Rectal smooth muscle tissue (tissue), 1 donor: Measurements from ENCODE around the gene MYOZ3.

Source experiments
- H3K27ac ChIP-seq: one replicate; pipeline ENCODE4 v1.7.0; 2013; ENCODE audit warnings: low read depth, low read length, inconsistent platforms
- H3K27me3 ChIP-seq: one replicate; pipeline ENCODE4 v1.7.0; 2013; ENCODE audit warnings: low read length; ENCODE audit not compliant: control insufficient read depth, insufficient read depth
- H3K36me3 ChIP-seq: one replicate; pipeline ENCODE4 v1.7.0; 2013; ENCODE audit warnings: low read length; ENCODE audit not compliant: control insufficient read depth, insufficient read depth
- H3K4me1 ChIP-seq: one replicate; pipeline ENCODE4 v1.7.0; 2013; ENCODE audit warnings: low read length; ENCODE audit not compliant: control insufficient read depth, insufficient read depth
- H3K4me3 ChIP-seq: one replicate; pipeline ENCODE4 v1.7.0; 2013; ENCODE audit warnings: low read length
- H3K9ac ChIP-seq: one replicate; pipeline ENCODE4 v1.7.0; 2013; ENCODE audit warnings: low read length

The MYOZ3 gene

DNA sequence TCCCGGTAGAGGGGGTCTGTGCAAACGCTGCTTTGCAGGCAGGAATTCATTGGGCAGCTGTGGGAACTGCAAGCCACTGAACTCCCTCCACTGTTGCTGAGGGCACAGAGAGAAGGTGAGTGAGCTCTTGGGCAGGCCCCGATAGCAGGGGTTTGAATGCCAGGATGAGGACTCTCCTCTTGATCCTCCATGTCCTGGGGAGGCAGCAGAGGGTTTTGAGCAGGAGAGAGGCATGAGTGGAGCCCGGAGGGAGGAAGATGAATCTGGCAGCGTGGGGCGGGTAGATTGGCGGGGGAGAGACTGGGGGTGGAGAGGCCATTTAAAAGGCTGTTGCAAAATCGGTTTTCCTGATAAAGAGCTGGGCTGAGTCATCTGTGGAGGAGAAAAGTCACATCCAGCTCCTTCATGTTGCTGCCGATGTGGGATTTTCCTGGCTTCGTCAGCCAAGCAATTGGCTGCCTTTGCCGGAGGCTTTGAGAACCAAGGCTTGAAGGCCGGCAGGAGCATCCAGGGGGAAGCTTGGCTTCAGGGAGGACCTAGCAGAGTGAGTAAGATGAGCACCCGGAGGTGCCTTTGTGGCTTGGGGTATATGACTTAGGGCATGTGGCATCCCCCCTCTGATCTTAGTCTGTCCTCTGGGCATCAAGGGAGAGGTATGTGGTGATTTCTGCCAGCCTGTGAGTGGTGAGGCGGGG lies 20.6 kb upstream of the MYOZ3 start, which contains the start of gene SYNPO:
TSS of gene SYNPO (plus strand) at position 350 of the 695 bp plus-strand sequence. CDS start 7,616 bp downstream, outside the sequence.
- no peak within 1 kb of the TSS for H3K9ac ChIP-seq
- H3K36me3 ChIP-seq: no peaks in the 10 kb centered on the region
- peaks cover 42% of the 10 kb centered on the region for H3K4me1 ChIP-seq
- H3K27ac ChIP-seq: peak within 1 kb of the TSS; percentile 79
- peak within 1 kb of the TSS; percentile 47 for H3K4me3 ChIP-seq
- H3K27me3 ChIP-seq: no peaks in the 10 kb centered on the region

GRCh38 chr5:150641006-150641570 lies 20.0 kb upstream of the MYOZ3 start:
- H3K4me3 ChIP-seq: peak overlapping the region; percentile 47
- peaks cover 45% of the 10 kb centered on the region for H3K4me1 ChIP-seq
- no peak overlapping the region for H3K9ac ChIP-seq

GRCh38 chr5:150641824-150642566 lies 19.1 kb upstream of the MYOZ3 start:
- no peaks in the 10 kb centered on the region for H3K36me3 ChIP-seq
- no peak overlapping the region for H3K9ac ChIP-seq
- peak overlapping the region; percentile 79 for H3K27ac ChIP-seq
- no peaks in the 10 kb centered on the region for H3K27me3 ChIP-seq
- no peak overlapping the region for H3K4me3 ChIP-seq
- H3K4me1 ChIP-seq: peaks cover 45% of the 10 kb centered on the region

More at GRCh38 chr5:150641006-150641570, 20.0 kb upstream of the MYOZ3 start:
- Histone ChIP-seq H3K27ac (peak overlapping the region; percentile 79), H3K36me3 (no peaks in the 10 kb centered on the region), H3K27me3 (no peaks in the 10 kb centered on the region)

DNA sequence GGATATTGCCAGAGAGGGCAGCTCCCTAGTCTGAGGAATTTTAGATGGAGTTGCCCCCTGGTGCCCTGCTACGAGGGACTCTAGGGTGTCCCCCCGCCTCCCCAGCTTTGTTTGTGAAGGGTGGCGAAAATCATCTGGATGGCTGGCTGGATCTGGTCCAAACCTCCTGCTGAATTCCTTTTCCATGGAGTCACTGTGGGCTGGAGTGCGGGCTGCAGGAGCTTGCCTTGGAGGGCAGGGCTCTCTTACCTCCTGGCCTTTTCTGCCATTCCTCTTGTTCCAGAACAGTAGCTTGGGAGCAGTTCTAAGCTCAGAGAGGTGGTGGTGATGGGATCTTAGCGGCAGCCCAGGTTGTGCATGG lies 18.5 kb upstream of the MYOZ3 start:
- Histone ChIP-seq H3K27me3 (no peaks in the 10 kb centered on the region), H3K36me3 (no peaks in the 10 kb centered on the region), H3K4me3 (no peak overlapping the region), H3K27ac (peak overlapping the region; percentile 79), H3K4me1 (peaks cover 45% of the 10 kb centered on the region), H3K9ac (peak overlapping the region; percentile 41)

- no peak overlapping the region for H3K9ac ChIP-seq
- no peak overlapping the region for H3K4me3 ChIP-seq
- peak overlapping the region; percentile 79 for H3K27ac ChIP-seq
- H3K36me3 ChIP-seq: peaks cover 1% of the 10 kb centered on the region
- H3K4me1 ChIP-seq: peaks cover 45% of the 10 kb centered on the region
- H3K27me3 ChIP-seq: no peaks in the 10 kb centered on the region
Observed at GRCh38 chr5:150642991-150643710, 17.9 kb upstream of the MYOZ3 start.

DNA sequence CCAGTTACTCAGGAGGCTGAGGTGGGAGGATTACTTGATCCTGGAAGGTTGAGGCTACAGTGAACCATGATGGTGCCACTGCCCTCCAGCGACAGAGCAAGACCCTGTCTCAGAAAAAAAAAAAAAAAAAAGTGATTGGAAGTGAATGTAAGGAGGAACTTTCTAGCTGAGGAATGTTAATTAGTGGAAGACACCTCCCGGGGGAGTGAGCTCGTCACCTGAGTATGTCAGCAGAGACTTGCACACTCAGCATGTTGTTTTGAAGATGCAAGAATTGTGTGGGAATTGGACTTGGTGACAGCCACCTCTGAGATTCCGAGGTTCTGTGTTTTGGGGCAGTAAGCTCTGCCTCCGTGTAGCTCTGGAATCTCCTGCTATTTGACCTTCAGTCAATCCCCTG lies 17.0 kb upstream of the MYOZ3 start:
- Histone ChIP-seq H3K4me1 (peaks cover 45% of the 10 kb centered on the region), H3K27ac (peak overlapping the region; percentile 19), H3K9ac (no peak overlapping the region), H3K36me3 (peaks cover 7% of the 10 kb centered on the region), H3K4me3 (no peak overlapping the region), H3K27me3 (no peaks in the 10 kb centered on the region)

GRCh38 chr5:150644514-150644913 lies 16.5 kb upstream of the MYOZ3 start:
- Histone ChIP-seq H3K27ac (peak overlapping the region; percentile 19), H3K4me1 (peaks cover 45% of the 10 kb centered on the region), H3K9ac (no peak overlapping the region), H3K36me3 (peaks cover 7% of the 10 kb centered on the region), H3K4me3 (no peak overlapping the region), H3K27me3 (no peaks in the 10 kb centered on the region)

- peaks cover 45% of the 10 kb centered on the region for H3K4me1 ChIP-seq
- H3K9ac ChIP-seq: no peak overlapping the region
- H3K36me3 ChIP-seq: peaks cover 7% of the 10 kb centered on the region
- H3K27me3 ChIP-seq: no peaks in the 10 kb centered on the region
- no peak overlapping the region for H3K4me3 ChIP-seq
- H3K27ac ChIP-seq: no peak overlapping the region
Observed at GRCh38 chr5:150645070-150645700, 15.9 kb upstream of the MYOZ3 start.

DNA sequence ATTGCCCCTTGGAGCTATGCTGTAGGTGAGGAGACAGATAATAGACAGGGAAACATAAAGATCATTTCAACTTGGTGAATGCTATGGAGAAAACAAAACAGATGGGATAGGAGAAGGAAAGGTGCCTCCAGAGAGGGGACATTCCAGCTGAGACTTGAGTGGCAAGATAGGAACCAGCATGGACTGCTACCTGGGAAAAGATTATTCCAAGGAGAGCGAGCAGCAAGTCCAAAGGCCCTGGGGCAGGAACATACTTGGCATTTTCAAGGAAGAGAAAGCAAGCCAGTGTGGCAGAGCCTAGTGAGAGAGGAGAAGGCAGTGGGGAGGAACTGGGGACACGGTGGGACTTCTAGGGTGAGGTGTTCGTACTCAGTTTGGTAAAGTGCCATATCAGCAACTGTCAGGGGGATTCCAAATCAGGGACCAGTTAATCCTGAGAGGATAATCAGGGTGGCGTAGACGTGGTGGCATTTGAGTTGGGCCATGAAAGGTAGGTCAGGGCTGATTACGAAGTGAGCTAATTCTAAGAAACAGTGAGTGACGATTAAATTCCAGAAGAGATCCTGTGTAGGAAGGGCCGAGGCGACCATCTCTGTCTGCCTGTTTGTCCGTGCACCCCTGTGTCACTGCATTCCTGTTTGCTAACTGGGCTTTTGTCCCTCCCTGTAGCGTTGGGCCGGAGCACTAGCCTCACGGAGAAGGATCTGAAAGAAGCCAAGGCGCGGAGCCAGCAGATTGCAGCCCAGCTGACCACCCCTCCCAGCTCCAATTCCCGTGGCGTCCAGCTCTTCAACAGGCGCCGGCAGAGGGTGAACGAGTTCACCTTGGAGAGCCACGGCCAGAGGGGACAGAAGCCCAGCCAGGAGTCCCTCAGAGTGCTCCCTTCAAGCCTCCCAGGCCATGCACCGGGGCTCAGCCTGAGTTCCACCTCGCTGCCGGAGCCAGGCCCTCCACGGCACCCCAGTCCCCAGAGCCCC lies 13.5 kb upstream of the MYOZ3 start:
- H3K4me3 ChIP-seq: no peak overlapping the region
- H3K4me1 ChIP-seq: peaks cover 25% of the 10 kb centered on the region
- H3K27me3 ChIP-seq: no peaks in the 10 kb centered on the region
- H3K27ac ChIP-seq: no peak overlapping the region
- H3K9ac ChIP-seq: no peak overlapping the region
- H3K36me3 ChIP-seq: peaks cover 7% of the 10 kb centered on the region

- Histone ChIP-seq H3K9ac (no peak overlapping the region), H3K4me3 (no peak overlapping the region), H3K27ac (no peak overlapping the region), H3K4me1 (peaks cover 17% of the 10 kb centered on the region), H3K36me3 (peaks cover 7% of the 10 kb centered on the region), H3K27me3 (no peaks in the 10 kb centered on the region)
Observed at GRCh38 chr5:150648294-150649107, 12.6 kb upstream of the MYOZ3 start.
